SU-DHL-6 (cell line): ENCODE results near the gene MARCHF3.

Experiments
- CTCF ChIP-seq: fragments of 200-600 bp; sonication (generic); IDR thresholded peaks from one replicate; pipeline ENCODE4 v1.5.1; 2017; ENCODE audit warnings: antibody characterized with exemption, mild to moderate bottlenecking, low read length, moderate library complexity; ENCODE audit not compliant: insufficient read depth, poor library complexity, severe bottlenecking
- EZH2phosphoT487 ChIP-seq: fragments of 200-600 bp; sonication (generic), shearing (Covaris generic); conservative IDR thresholded peaks from 2 replicates; pipeline ENCODE4 v1.6.1; 2018; ENCODE audit warnings: mild to moderate bottlenecking, antibody characterized with exemption, low read length, moderate library complexity, mixed read lengths

GRCh38 chr5:126858441-126858840 lies 171.9 kb downstream of the MARCHF3 start:
- TF ChIP-seq CTCF = no peak
- no peak for TF ChIP-seq EZH2phosphoT487
